H1 (cell line): ENCODE results near the gene ARHGEF28. TPM values are rescaled to one million over a fixed set of nuclear protein-coding genes. Genes with fewer than 3 reads are reported as not detected.

Experiments used
- CTCF ChIA-PET: fragments of 300-600 bp; sonication (Branson Sonifier 250); formaldehyde crosslinking; loops from one replicate; lab custom pipeline; 2021; ENCODE audit not compliant: partially characterized antibody; lab: Charles Lee
- POLR2A ChIA-PET: fragments of 300-600 bp; sonication (Branson Sonifier 250); formaldehyde crosslinking; loops from one replicate; lab custom pipeline; 2021; ENCODE audit warnings: inconsistent platforms; ENCODE audit not compliant: partially characterized antibody; lab: Charles Lee
- DNase-seq, 2 experiments: peaks; one replicate each; pipeline versions ENCODE4 v3.0.0 to v3.0.0-alpha.2; 2010 to 2022; ENCODE audit warnings: low spot score in 2 of 2, low read depth in 1 of 2, mixed read lengths in 1 of 2
- FAIRE-seq: peaks from 2 replicates; lab custom pipeline; 2011; peaks lifted over from hg19 to GRCh38; lab: Jason Lieb, UNC
- H2AFZ ChIP-seq: 2 replicates; pipeline ENCODE4 v1.8.1; 2012; ENCODE audit warnings: low read length, inconsistent platforms
- H2AK5ac ChIP-seq: 2 replicates; pipeline ENCODE4 v1.6.1; 2013; ENCODE audit warnings: low read depth, low read length
- H2BK120ac ChIP-seq: replicated peaks from 2 replicates; pipeline ENCODE3; 2013; ENCODE audit warnings: low read depth, low read length, inconsistent platforms
- H2BK12ac ChIP-seq: 2 replicates; pipeline ENCODE4 v1.6.1; 2013; ENCODE audit warnings: low read depth, low read length
- H2BK15ac ChIP-seq: 2 replicates; pipeline ENCODE4 v1.6.1; 2013; ENCODE audit warnings: low read length
- H2BK20ac ChIP-seq: 2 replicates; pipeline ENCODE4 v1.6.1; 2013; ENCODE audit warnings: low read length
- H2BK5ac ChIP-seq: 2 replicates; pipeline ENCODE4 v1.6.1; 2013; ENCODE audit warnings: low read depth, low read length
- H3K14ac ChIP-seq: 2 replicates; pipeline ENCODE4 v1.6.1; 2013; ENCODE audit warnings: inconsistent platforms; ENCODE audit not compliant: insufficient read length
- H3K18ac ChIP-seq: 2 replicates; pipeline ENCODE4 v1.6.1; 2013; ENCODE audit warnings: low read length; ENCODE audit errors: extremely low read depth
- H3K23ac ChIP-seq: 2 replicates; pipeline ENCODE4 v1.6.1; 2013; ENCODE audit warnings: inconsistent platforms; ENCODE audit not compliant: insufficient read length
- H3K23me2 ChIP-seq: 2 replicates; pipeline ENCODE4 v1.6.1; 2013; ENCODE audit warnings: low read depth, low read length
- H3K27ac ChIP-seq: 2 replicates; pipeline ENCODE4 v1.6.1; 2011; ENCODE audit warnings: low read depth, low read length, inconsistent platforms
- H3K27me3 ChIP-seq, 4 experiments: replicated peaks in 1 of 4; 1 replicate in 1 of 4; 2 replicates in 3 of 4; pipeline versions ENCODE4 v1.6.1 to v1.8.1; 2011 to 2013; ENCODE audit warnings: low read length in 3 of 4, mild to moderate bottlenecking in 3 of 4, inconsistent platforms in 2 of 4, mixed read lengths in 2 of 4, moderate library complexity in 1 of 4; ENCODE audit not compliant: control insufficient read depth in 3 of 4, insufficient read depth in 3 of 4; ENCODE audit errors: extremely low read depth in 1 of 4
- H3K36me3 ChIP-seq, 4 experiments: 2 replicates each; pipeline versions ENCODE4 v1.6.1 to v1.8.1; 2011 to 2013; ENCODE audit warnings: mild to moderate bottlenecking in 4 of 4, low read length in 3 of 4, moderate library complexity in 2 of 4, control low read depth in 1 of 4, inconsistent platforms in 1 of 4; ENCODE audit not compliant: insufficient read depth in 4 of 4, control insufficient read depth in 2 of 4
- H3K4ac ChIP-seq: replicated peaks from 2 replicates; pipeline ENCODE3; 2013; ENCODE audit warnings: low read length, low read depth, mixed read lengths, inconsistent platforms; ENCODE audit not compliant: insufficient read length
- H3K4me1 ChIP-seq, 4 experiments: replicated peaks in 1 of 4; 1 replicate in 1 of 4; 2 replicates in 3 of 4; pipeline versions ENCODE4 v1.6.1 to v1.8.1; 2011 to 2013; ENCODE audit warnings: low read length in 3 of 4, inconsistent platforms in 2 of 4, mixed read lengths in 1 of 4; ENCODE audit not compliant: insufficient read depth in 4 of 4, control insufficient read depth in 3 of 4
- H3K4me2 ChIP-seq, 2 experiments: 2 replicates each; pipeline versions ENCODE4 v1.6.1 to v1.8.1; 2011 to 2013; ENCODE audit warnings: low read depth in 2 of 2, low read length in 2 of 2, control low read depth in 1 of 2, inconsistent platforms in 1 of 2, mild to moderate bottlenecking in 1 of 2; ENCODE audit not compliant: insufficient read depth in 1 of 2
- H3K4me3 ChIP-seq, 4 experiments: fragments of 200-600, 300-600 bp in 1 of 4; sonication (generic), shearing (Covaris generic), sonication (Bioruptor Twin) in 1 of 4; 2 replicates each; pipeline versions ENCODE4 v1.5.1 to v1.8.1; 2011 to 2016; ENCODE audit warnings: low read length in 4 of 4, low read depth in 3 of 4, control low read depth in 2 of 4, inconsistent platforms in 2 of 4, mild to moderate bottlenecking in 2 of 4, mixed read lengths in 1 of 4, moderate library complexity in 1 of 4; ENCODE audit not compliant: insufficient read depth in 2 of 4; ENCODE audit errors: extremely low read depth in 1 of 4
- H3K56ac ChIP-seq: replicated peaks from 2 replicates; pipeline ENCODE3; 2013; ENCODE audit warnings: low read depth, mild to moderate bottlenecking, mixed read lengths, low read length, inconsistent platforms; ENCODE audit not compliant: insufficient read length
- H3K79me1 ChIP-seq: 2 replicates; pipeline ENCODE4 v1.6.1; 2013; ENCODE audit warnings: low read depth, low read length, control low read depth
- H3K79me2 ChIP-seq, 2 experiments: 2 replicates each; pipeline versions ENCODE4 v1.6.1 to v1.8.1; 2012 to 2013; ENCODE audit warnings: low read length in 2 of 2, mild to moderate bottlenecking in 2 of 2, inconsistent platforms in 1 of 2; ENCODE audit not compliant: insufficient read depth in 2 of 2, control insufficient read depth in 1 of 2
- H3K9ac ChIP-seq, 4 experiments: replicated peaks in 1 of 4; 1 replicate in 1 of 4; 2 replicates in 3 of 4; pipeline versions ENCODE4 v1.6.1 to v1.8.1; 2011 to 2013; ENCODE audit warnings: low read depth in 3 of 4, low read length in 3 of 4, control low read depth in 2 of 4, mild to moderate bottlenecking in 2 of 4, moderate library complexity in 2 of 4, inconsistent platforms in 1 of 4; ENCODE audit errors: extremely low read depth in 1 of 4
- H3K9me3 ChIP-seq, 2 experiments: 2 replicates each; pipeline versions ENCODE4 v1.6.1 to v1.8.1; 2012 to 2013; ENCODE audit warnings: mild to moderate bottlenecking in 2 of 2, moderate library complexity in 2 of 2, control low read depth in 1 of 2, inconsistent platforms in 1 of 2, low read depth in 1 of 2, low read length in 1 of 2, mixed read lengths in 1 of 2; ENCODE audit not compliant: insufficient read depth in 2 of 2
- H4K20me1 ChIP-seq, 2 experiments: replicated peaks in 1 of 2; 2 replicates each; pipeline versions ENCODE3 to v1.8.1; 2011 to 2013; ENCODE audit warnings: inconsistent platforms in 2 of 2, low read length in 2 of 2, mild to moderate bottlenecking in 1 of 2; ENCODE audit not compliant: insufficient read depth in 2 of 2, control insufficient read depth in 1 of 2
- H4K5ac ChIP-seq: 2 replicates; pipeline ENCODE4 v1.6.1; 2013; ENCODE audit warnings: low read length, low read depth, mixed read lengths, inconsistent platforms; ENCODE audit not compliant: insufficient read length
- H4K8ac ChIP-seq: 2 replicates; pipeline ENCODE4 v1.8.0; 2013; ENCODE audit warnings: mild to moderate bottlenecking, moderate library complexity, low read length, inconsistent platforms; ENCODE audit not compliant: insufficient read depth; ENCODE audit errors: extremely low read depth
- H4K91ac ChIP-seq: replicated peaks from 2 replicates; pipeline ENCODE3; 2013; ENCODE audit warnings: low read length, mixed read lengths, inconsistent platforms; ENCODE audit not compliant: insufficient read length
- ASH2L ChIP-seq: fragments of 200-600, 300-600 bp; sonication (generic); IDR thresholded peaks from one replicate; pipeline ENCODE4 v1.7.1; 2017; ENCODE audit warnings: low read length
- CEBPB ChIP-seq: IDR thresholded peaks from 2 replicates; pipeline ENCODE4 v1.6.1; 2012; ENCODE audit warnings: low read depth, low read length
- EGR1 ChIP-seq: IDR thresholded peaks from 2 replicates; pipeline ENCODE4 v1.6.1; 2011; ENCODE audit warnings: low read depth, low read length, borderline replicate concordance
- EP300 ChIP-seq, 2 experiments: IDR thresholded peaks; 1 replicate in 1 of 2; 2 replicates in 1 of 2; pipeline ENCODE4 v1.6.1; 2011 to 2012; ENCODE audit warnings: low read depth in 2 of 2, low read length in 2 of 2, mild to moderate bottlenecking in 2 of 2, borderline replicate concordance in 1 of 2, inconsistent platforms in 1 of 2, moderate library complexity in 1 of 2
- GABPA ChIP-seq: IDR thresholded peaks from 2 replicates; pipeline ENCODE4 v1.6.1; 2011; ENCODE audit warnings: mild to moderate bottlenecking, low read length, moderate library complexity, borderline replicate concordance; ENCODE audit not compliant: insufficient read depth
- HDAC2 ChIP-seq, 2 experiments: fragments of 300-600 bp in 1 of 2; sonication (generic) in 1 of 2; IDR thresholded peaks; 2 replicates each; pipeline ENCODE4 v1.6.1; 2011 to 2012; ENCODE audit warnings: low read depth in 2 of 2, low read length in 2 of 2, mild to moderate bottlenecking in 2 of 2, moderate library complexity in 2 of 2, borderline replicate concordance in 1 of 2, inconsistent platforms in 1 of 2
- HDAC6 ChIP-seq: IDR thresholded peaks from one replicate; pipeline ENCODE4 v1.7.1; 2012; ENCODE audit warnings: low read depth, mild to moderate bottlenecking, inconsistent platforms, low read length, moderate library complexity
- JUND ChIP-seq: IDR thresholded peaks from 2 replicates; pipeline ENCODE4 v1.6.1; 2011; ENCODE audit warnings: mild to moderate bottlenecking, improper control_type of control experiment, low read length
- KDM1A ChIP-seq: fragments of 200-600, 300-600 bp; sonication (generic); IDR thresholded peaks from 2 replicates; pipeline ENCODE4 v1.7.1; 2016; ENCODE audit warnings: mild to moderate bottlenecking, low read length, borderline replicate concordance
- KDM5A ChIP-seq: fragments of 200-600 bp; IDR thresholded peaks from 2 replicates; pipeline ENCODE4 v1.7.1; 2012; ENCODE audit warnings: mild to moderate bottlenecking, low read length, inconsistent platforms, mixed read lengths
- POLR2AphosphoS5 ChIP-seq: IDR thresholded peaks from 2 replicates; pipeline ENCODE4 v1.6.1; 2011; ENCODE audit warnings: low read depth, low read length
- RFX5 ChIP-seq: IDR thresholded peaks from 2 replicates; pipeline ENCODE4 v1.6.1; 2011; ENCODE audit warnings: low read depth, low read length, improper control_type of control experiment, borderline replicate concordance
- SP1 ChIP-seq: IDR thresholded peaks from 2 replicates; pipeline ENCODE4 v1.6.1; 2011; ENCODE audit warnings: low read depth, low read length
- SP4 ChIP-seq: IDR thresholded peaks from 2 replicates; pipeline ENCODE4 v1.6.1; 2012; ENCODE audit warnings: low read length, inconsistent platforms
- SUZ12 ChIP-seq: fragments of 200-600 bp; sonication (generic); IDR thresholded peaks from 2 replicates; pipeline ENCODE4 v1.6.1; 2012; ENCODE audit warnings: mild to moderate bottlenecking, inconsistent platforms, low read length, moderate library complexity, mixed read lengths
- TEAD4 ChIP-seq: IDR thresholded peaks from 2 replicates; pipeline ENCODE4 v1.6.1; 2012; ENCODE audit warnings: low read depth, low read length, inconsistent platforms, mixed read lengths
- WGBS, 2 experiments: shearing (Covaris generic) in 1 of 2; methylation state at CpG; one replicate each; pipeline versions ENCODE4 v1.1.6 to v1.1.7; 2013 to 2015; ENCODE audit warnings: low lambda C conversion rate in 2 of 2, mixed read lengths in 2 of 2, inconsistent platforms in 1 of 2, low coverage in 1 of 2, missing lambda C conversion rate in 1 of 2; ENCODE audit not compliant: insufficient replicate concordance in 2 of 2, insufficient coverage in 1 of 2, insufficient read length in 1 of 2; ENCODE audit errors: extremely low coverage in 1 of 2, missing lambda C conversion rate in 1 of 2; 5-methylcytosine and 5-hydroxymethylcytosine counted together
- polyA plus RNA-seq, 7 experiments: library from polyadenylated mRNA; depleted of rRNA in 3 of 7; stranded (reverse) in 5 of 7; unstranded in 2 of 7; fragments of >200 nt in 5 of 7; fragments of 200-250 nt in 2 of 7; gene quantifications; 1 replicate in 5 of 7; 2 replicates in 1 of 7; 4 replicates in 1 of 7; pipeline versions ENCODE4 v1.2.1 to v1.2.3, GENCODE V29; 2011 to 2013; ENCODE audit warnings: missing spikeins in 2 of 7, mixed read lengths in 2 of 7
- total RNA-seq: library from RNA; stranded (reverse); fragmentation: NEBNext Ultra II Directional; extraction: Animal tissue kit (Norgen Biotek cat#: 25700); gene quantifications from 2 replicates; pipeline ENCODE4 v1.2.1, GENCODE V29; 2021

Gene ARHGEF28
- total and polyA plus RNA-seq, 2 of the 8 experiments (the other 6 are each of a cell fraction or from before 2014, with no cell fraction given): 0.33 to 1.0 TPM

- H2AK5ac ChIP-seq: no peak overlapping the region
- 81% methylated on average over 1 of the region's 1 CpG; no CpG with 5 or more reads in 1 of the 2 experiments for WGBS, 2 experiments
- H2BK5ac ChIP-seq: no peak overlapping the region
- no peaks in the 10 kb centered on the region for H3K79me1 ChIP-seq
- no peak overlapping the region for H3K4ac ChIP-seq
- H3K36me3 ChIP-seq: no peaks in the 10 kb centered on the region
- no peak overlapping the region for H4K91ac ChIP-seq
- H2BK15ac ChIP-seq: no peak overlapping the region
- H3K4me1 ChIP-seq: no peaks in the 10 kb centered on the region
- CTCF ChIA-PET: interaction anchor here (1.6 kb wide), 1 partner anchor 11 kb away, joined by 5 read pairs; no protein-coding TSS in a partner anchor
- POLR2A ChIA-PET: no interaction called here
- no peak overlapping the region for H2AFZ ChIP-seq
- H4K8ac ChIP-seq: no peak overlapping the region
- H3K23ac ChIP-seq: no peak overlapping the region
- H3K9me3 ChIP-seq: no peaks in the 10 kb centered on the region
- no peak overlapping the region for H2BK120ac ChIP-seq
- H3K23me2 ChIP-seq: no peaks in the 10 kb centered on the region
- no peak overlapping the region for H2BK12ac ChIP-seq
- no peak overlapping the region for H4K5ac ChIP-seq
- no peak overlapping the region for H3K4me2 ChIP-seq
- H3K27ac ChIP-seq: no peak overlapping the region
- no peak overlapping the region for H3K9ac ChIP-seq
- no peaks in the 10 kb centered on the region for H3K79me2 ChIP-seq
- FAIRE-seq (no peak), DNase-seq (no peak)
- H3K27me3 ChIP-seq: no peaks in the 10 kb centered on the region
- H3K18ac ChIP-seq: no peak overlapping the region
- H3K4me3 ChIP-seq: no peak overlapping the region
- no peak overlapping the region for H2BK20ac ChIP-seq
- H4K20me1 ChIP-seq: no peaks in the 10 kb centered on the region
- no peak overlapping the region for H3K14ac ChIP-seq
- no peak overlapping the region for H3K56ac ChIP-seq
- TF ChIP-seq TEAD4 (no peak), GABPA (no peak), CEBPB (no peak), SP4 (no peak), HDAC6 (no peak), KDM1A (no peak), SUZ12 (no peak), EP300 (IDR thresholded peaks at IDR 0.05; ENCODE audit: borderline replicate concordance in 1 of 2, low read depth in 2 of 2, low read length in 2 of 2) (no peak), SP1 (no peak), HDAC2 (IDR thresholded peaks at IDR 0.05; ENCODE audit: borderline replicate concordance in 1 of 2, low read depth in 2 of 2, low read length in 2 of 2) (no peak), RFX5 (no peak), JUND (no peak), ASH2L (no peak), KDM5A (no peak), POLR2AphosphoS5 (no peak), EGR1 (no peak)
Measured at GRCh38 chr5:73838901-73839300, 212.9 kb downstream of the ARHGEF28 start.
